ENCODE data around the gene VEZT. TPM values are rescaled to one million over a fixed set of nuclear protein-coding genes. Genes with fewer than 3 reads are reported as not detected.
"Not testable (repeated sequence)": the region's sequence is repeated elsewhere in the genome, so short reads cannot be mapped to it uniquely, and the experiment has no call there.

VEZT gene
- total RNA-seq, 1 donor from 2014 or later: 89.9 TPM

- no peak for DNase-seq (ENCODE audit: low spot score)
- H3K4me3 Mint-ChIP-seq (ENCODE audit: unreplicated experiment): no peak overlapping the region
- H3K27me3 Mint-ChIP-seq (ENCODE audit: unreplicated experiment): no peaks in the 10 kb centered on the region
- no peak overlapping the region for H3K27ac Mint-ChIP-seq (ENCODE audit: unreplicated experiment)
- no peaks in the 10 kb centered on the region for H3K9me3 Mint-ChIP-seq (ENCODE audit: unreplicated experiment)
- H3K36me3 Mint-ChIP-seq (ENCODE audit: low read depth, unreplicated experiment): peaks cover 3% of the 10 kb centered on the region
- TF ChIP-seq, protein P1, sequence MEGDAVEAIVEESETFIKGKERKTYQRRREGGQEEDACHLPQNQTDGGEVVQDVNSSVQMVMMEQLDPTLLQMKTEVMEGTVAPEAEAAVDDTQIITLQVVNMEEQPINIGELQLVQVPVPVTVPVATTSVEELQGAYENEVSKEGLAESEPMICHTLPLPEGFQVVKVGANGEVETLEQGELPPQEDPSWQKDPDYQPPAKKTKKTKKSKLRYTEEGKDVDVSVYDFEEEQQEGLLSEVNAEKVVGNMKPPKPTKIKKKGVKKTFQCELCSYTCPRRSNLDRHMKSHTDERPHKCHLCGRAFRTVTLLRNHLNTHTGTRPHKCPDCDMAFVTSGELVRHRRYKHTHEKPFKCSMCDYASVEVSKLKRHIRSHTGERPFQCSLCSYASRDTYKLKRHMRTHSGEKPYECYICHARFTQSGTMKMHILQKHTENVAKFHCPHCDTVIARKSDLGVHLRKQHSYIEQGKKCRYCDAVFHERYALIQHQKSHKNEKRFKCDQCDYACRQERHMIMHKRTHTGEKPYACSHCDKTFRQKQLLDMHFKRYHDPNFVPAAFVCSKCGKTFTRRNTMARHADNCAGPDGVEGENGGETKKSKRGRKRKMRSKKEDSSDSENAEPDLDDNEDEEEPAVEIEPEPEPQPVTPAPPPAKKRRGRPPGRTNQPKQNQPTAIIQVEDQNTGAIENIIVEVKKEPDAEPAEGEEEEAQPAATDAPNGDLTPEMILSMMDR (IDR thresholded peaks at IDR 0.05; ENCODE audit: unreplicated experiment): no peak
- no peaks in the 10 kb centered on the region for H3K4me1 Mint-ChIP-seq (ENCODE audit: unreplicated experiment)
These were observed 85.9 kb downstream of the VEZT start for GRCh38 chr12:95303476-95303875.

DNA sequence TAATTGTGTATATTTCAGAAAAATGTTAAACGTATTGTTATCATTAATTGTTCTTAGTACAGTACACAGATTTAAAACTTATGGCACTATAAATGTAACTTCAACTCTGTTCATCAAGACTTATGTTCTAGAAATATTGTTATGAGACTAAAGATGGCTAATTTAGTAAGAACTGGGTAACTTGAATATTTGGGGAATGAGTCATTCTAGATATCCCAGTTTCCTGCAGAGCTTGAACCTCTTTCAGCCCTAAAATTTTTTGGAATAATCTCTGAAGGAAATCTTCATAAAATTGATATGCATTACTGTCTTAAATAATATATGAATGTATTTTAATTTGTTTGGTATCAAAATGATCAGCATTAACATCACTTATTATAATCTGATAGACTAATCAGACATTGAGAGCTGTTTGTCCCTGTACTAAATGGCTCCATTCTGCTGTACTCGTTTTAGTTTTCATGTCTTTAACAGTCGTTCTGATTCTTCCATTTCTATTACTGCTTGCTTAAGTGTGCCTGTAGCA is 87.1 kb downstream of the VEZT start:
- TF ChIP-seq, protein P1 (IDR thresholded peaks at IDR 0.05; ENCODE audit: unreplicated experiment): no peak
- Mint-ChIP-seq H3K27me3 (ENCODE audit: unreplicated experiment) (no peaks in the 10 kb centered on the region), H3K36me3 (ENCODE audit: low read depth, unreplicated experiment) (peaks cover 3% of the 10 kb centered on the region), H3K4me1 (ENCODE audit: unreplicated experiment) (no peaks in the 10 kb centered on the region), H3K4me3 (ENCODE audit: unreplicated experiment) (no peak overlapping the region), H3K9me3 (ENCODE audit: unreplicated experiment) (no peaks in the 10 kb centered on the region), H3K27ac (ENCODE audit: unreplicated experiment) (no peak overlapping the region)
- DNase-seq (ENCODE audit: low spot score): no peak

GRCh38 chr12:95312656-95313055 is 95.0 kb downstream of the VEZT start:
- no peaks in the 10 kb centered on the region for H3K9me3 Mint-ChIP-seq (ENCODE audit: unreplicated experiment)
- TF ChIP-seq, protein P1 (IDR thresholded peaks at IDR 0.05; ENCODE audit: unreplicated experiment): no peak
- H3K4me1 Mint-ChIP-seq (ENCODE audit: unreplicated experiment): peaks cover 8% of the 10 kb centered on the region
- DNase-seq (ENCODE audit: low spot score): no peak
- no peaks in the 10 kb centered on the region for H3K27me3 Mint-ChIP-seq (ENCODE audit: unreplicated experiment)
- H3K27ac Mint-ChIP-seq (ENCODE audit: unreplicated experiment): no peak overlapping the region
- H3K36me3 Mint-ChIP-seq (ENCODE audit: low read depth, unreplicated experiment): no peaks in the 10 kb centered on the region
- no peak overlapping the region for H3K4me3 Mint-ChIP-seq (ENCODE audit: unreplicated experiment)

DNA sequence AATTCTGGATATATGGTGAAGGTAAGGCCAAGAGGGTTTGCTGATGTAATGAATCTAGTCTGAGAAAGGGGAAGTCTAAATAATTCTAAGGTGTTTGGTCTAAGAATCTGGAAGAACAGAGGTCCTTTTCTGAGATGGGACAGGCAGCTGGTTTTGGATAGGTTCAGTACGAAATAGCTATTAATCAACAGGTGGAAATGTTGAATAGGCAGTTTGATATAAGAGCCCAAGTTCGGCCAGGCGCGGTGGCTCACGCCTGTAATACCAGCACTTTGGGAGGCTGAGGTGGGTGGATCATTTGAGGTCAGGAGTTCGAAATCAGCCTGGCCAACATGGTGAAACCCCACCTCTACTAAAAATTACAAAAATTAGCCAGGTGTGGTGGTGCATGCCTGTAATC is 97.1 kb downstream of the VEZT start:
- not testable (repeated sequence) for H3K27ac Mint-ChIP-seq (ENCODE audit: unreplicated experiment); H3K36me3 Mint-ChIP-seq (ENCODE audit: low read depth, unreplicated experiment); H3K9me3 Mint-ChIP-seq (ENCODE audit: unreplicated experiment); H3K27me3 Mint-ChIP-seq (ENCODE audit: unreplicated experiment); DNase-seq (ENCODE audit: low spot score); H3K4me3 Mint-ChIP-seq (ENCODE audit: unreplicated experiment)
- H3K4me1 Mint-ChIP-seq (ENCODE audit: unreplicated experiment): peaks cover 15% of the 10 kb centered on the region

- DNase-seq (ENCODE audit: low spot score): no peak
- no peak overlapping the region for H3K4me3 Mint-ChIP-seq (ENCODE audit: unreplicated experiment)
- no peaks in the 10 kb centered on the region for H3K9me3 Mint-ChIP-seq (ENCODE audit: unreplicated experiment)
- H3K4me1 Mint-ChIP-seq (ENCODE audit: unreplicated experiment): peaks cover 19% of the 10 kb centered on the region
- no peaks in the 10 kb centered on the region for H3K36me3 Mint-ChIP-seq (ENCODE audit: low read depth, unreplicated experiment)
- TF ChIP-seq, protein P1 (IDR thresholded peaks at IDR 0.05; ENCODE audit: unreplicated experiment): no peak
- H3K27me3 Mint-ChIP-seq (ENCODE audit: unreplicated experiment): no peaks in the 10 kb centered on the region
- H3K27ac Mint-ChIP-seq (ENCODE audit: unreplicated experiment): peak overlapping the region; percentile 31
These were observed 99.2 kb downstream of the VEZT start for GRCh38 chr12:95316798-95317197.

All from endothelial cell (in vitro differentiated cells).